Endothelial cell of umbilical vein (primary cell): Measurements from ENCODE around the gene RER1. TPM values are rescaled to one million over a fixed set of nuclear protein-coding genes. Genes with fewer than 3 reads are reported as not detected.

Source experiments
- BruUV-seq: library from RNA; stranded (reverse); fragments of 400-500 nt; replicated peaks from 2 replicates; lab custom pipeline; 2021; lab: Mats Ljungman, UMichigan
- CTCF ChIA-PET: fragments of 300-600, 350-600 bp; sonication (Branson Sonifier 250); formaldehyde crosslinking; loops from one replicate; lab custom pipeline; 2021; ENCODE audit warnings: antibody characterized with exemption, inconsistent platforms; lab: Charles Lee
- POLR2A ChIA-PET: fragments of 300-600, 350-600 bp; sonication (Branson Sonifier 250); formaldehyde crosslinking; loops from one replicate; lab custom pipeline; 2021; ENCODE audit warnings: antibody characterized with exemption, inconsistent platforms; lab: Charles Lee
- DNase-seq: peaks from one replicate; pipeline ENCODE4 v3.0.0-alpha.2; 2011; ENCODE audit warnings: low read depth, low spot score
- FAIRE-seq: peaks from 2 replicates; lab custom pipeline; 2011; peaks lifted over from hg19 to GRCh38; lab: Jason Lieb, UNC
- H2AFZ ChIP-seq: 2 replicates; pipeline ENCODE4 v1.6.0; 2012; ENCODE audit warnings: low read depth, low read length, control low read depth, inconsistent platforms
- H3K27ac ChIP-seq: 2 replicates; pipeline ENCODE4 v1.5.1; 2011; ENCODE audit warnings: low read depth, mild to moderate bottlenecking, control low read depth, low read length, moderate library complexity; ENCODE audit not compliant: insufficient read depth
- H3K27me3 ChIP-seq, 2 experiments: 2 replicates each; pipeline versions ENCODE4 v1.6.0 to v1.6.1; 2011; ENCODE audit warnings: low read length in 2 of 2, mixed read lengths in 1 of 2; ENCODE audit not compliant: control insufficient read depth in 2 of 2, insufficient read depth in 2 of 2
- H3K36me3 ChIP-seq, 2 experiments: 2 replicates in 1 of 2; 3 replicates in 1 of 2; pipeline ENCODE4 v1.5.1; 2011; ENCODE audit warnings: low read length in 2 of 2, mild to moderate bottlenecking in 1 of 2, moderate library complexity in 1 of 2; ENCODE audit not compliant: control insufficient read depth in 2 of 2, insufficient read depth in 2 of 2; ENCODE audit errors: extremely low read depth in 1 of 2
- H3K4me1 ChIP-seq: 3 replicates; pipeline ENCODE4 v1.5.1; 2011; ENCODE audit warnings: mild to moderate bottlenecking, low read length; ENCODE audit not compliant: control insufficient read depth, insufficient read depth; ENCODE audit errors: extremely low read depth
- H3K4me2 ChIP-seq: 2 replicates; pipeline ENCODE4 v1.6.1; 2011; ENCODE audit warnings: low read length, control low read depth, mixed read lengths; ENCODE audit not compliant: insufficient read depth
- H3K4me3 ChIP-seq, 3 experiments: fragments of 200-600 bp in 1 of 3; sonication (generic), shearing (Covaris generic) in 1 of 3; replicated peaks in 1 of 3; 2 replicates each; pipeline ENCODE4 v1.5.1; 2011 to 2016; ENCODE audit warnings: control low read depth in 3 of 3, low read length in 3 of 3, mild to moderate bottlenecking in 2 of 3, inconsistent platforms in 1 of 3, low read depth in 1 of 3, moderate library complexity in 1 of 3; ENCODE audit not compliant: insufficient read depth in 1 of 3
- H3K79me2 ChIP-seq: 2 replicates; pipeline ENCODE4 v1.6.0; 2012; ENCODE audit warnings: low read length, inconsistent platforms; ENCODE audit not compliant: control insufficient read depth, insufficient read depth
- H3K9ac ChIP-seq: replicated peaks from 2 replicates; pipeline ENCODE3; 2011; ENCODE audit warnings: low read length, control low read depth; ENCODE audit not compliant: insufficient read depth; ENCODE audit errors: extremely low read depth
- H3K9me1 ChIP-seq: replicated peaks from 3 replicates; pipeline ENCODE4 v1.6.0; 2011; ENCODE audit warnings: mild to moderate bottlenecking, low read length; ENCODE audit not compliant: control insufficient read depth, insufficient read depth; ENCODE audit errors: extremely low read depth
- H3K9me3 ChIP-seq: replicated peaks from 2 replicates; pipeline ENCODE4 v1.5.1; 2012; ENCODE audit warnings: low read length, inconsistent platforms; ENCODE audit not compliant: control insufficient read depth, insufficient read depth
- H4K20me1 ChIP-seq: replicated peaks from 2 replicates; pipeline ENCODE3; 2011; ENCODE audit warnings: mild to moderate bottlenecking, low read length; ENCODE audit not compliant: control insufficient read depth, insufficient read depth; ENCODE audit errors: extremely low read depth
- JUN ChIP-seq: IDR thresholded peaks from 2 replicates; pipeline ENCODE4 v1.6.1; 2011; ENCODE audit warnings: borderline replicate concordance, low read depth; ENCODE audit not compliant: insufficient read length, insufficient read depth
- MYC ChIP-seq: IDR thresholded peaks from one replicate; pipeline ENCODE4 v1.6.1; 2011; ENCODE audit warnings: mild to moderate bottlenecking, low read depth, low read length
- dilution Hi-C: fragments of 300-500 bp; cut with MboI; formaldehyde crosslinking; loops from one replicate; pipeline ENCODE4 v1.15.0; 2019; ENCODE audit warnings: low sequenced_read_pairs; ENCODE audit not compliant: extremely low pct_ligation_motif_present
- intact Hi-C: fragments of 100-400 bp; cut with micrococcal nuclease; formaldehyde crosslinking; loops from one replicate; pipeline ENCODE4 v1.10.0; 2022
- polyA plus RNA-seq, 4 experiments: library from polyadenylated mRNA; depleted of rRNA in 3 of 4; stranded (reverse) in 3 of 4; unstranded in 1 of 4; fragments of >200 nt; gene quantifications; 2 replicates each; pipeline versions ENCODE4 v1.2.1 to v1.2.3, GENCODE V29; 2011 to 2012; ENCODE audit warnings: missing spikeins in 1 of 4
- total RNA-seq: library from RNA; stranded (reverse); gene quantifications from 2 replicates; pipeline ENCODE4 v1.2.3, GENCODE V29; 2021
- TF ChIP-seq, protein P1 (sequence below), 2 donors: IDR thresholded peaks; 1 replicate in 1 of 2; 2 replicates in 1 of 2; pipeline ENCODE4 v1.5.1; 2011; ENCODE audit warnings: low read length in 2 of 2, mild to moderate bottlenecking in 2 of 2, moderate library complexity in 2 of 2, control low read depth in 1 of 2, inconsistent platforms in 1 of 2, low read depth in 1 of 2; ENCODE audit not compliant: insufficient read depth in 1 of 2; ENCODE audit errors: extremely low read depth in 1 of 2

Gene RER1
- total and polyA plus RNA-seq, 2 donors (not counting 3 experiments of a cell fraction or from before 2014, with no cell fraction given) = 179 to 292 TPM

DNA sequence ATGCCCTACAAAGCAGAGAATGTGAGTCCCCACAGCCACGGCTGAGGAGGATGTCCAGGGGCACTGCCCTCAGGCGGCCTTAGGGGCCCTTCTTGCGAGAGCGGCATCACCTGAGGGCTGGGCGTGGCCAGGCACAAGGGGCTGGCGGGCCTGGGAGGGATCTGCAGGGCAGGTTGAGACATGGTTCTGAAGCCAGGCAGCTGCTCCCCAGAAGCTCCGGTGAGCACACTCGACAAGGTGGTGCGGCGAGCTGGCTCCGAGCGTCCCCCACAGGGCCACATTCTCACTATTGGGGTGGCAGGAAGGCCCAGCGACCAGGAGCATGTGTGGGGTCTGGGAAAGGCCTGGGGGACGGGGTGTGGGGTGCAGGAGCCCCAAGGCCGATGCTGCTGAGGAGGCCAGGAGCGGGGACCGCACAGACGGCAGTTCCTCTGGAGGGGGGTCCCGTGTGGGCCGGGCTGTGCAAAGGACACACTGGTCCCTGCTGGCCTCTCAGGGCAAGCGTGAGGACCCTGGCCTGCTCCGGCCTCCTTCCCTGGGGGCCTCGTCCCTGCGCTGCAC is 47.4 kb upstream of the RER1 start:
- no peaks in the 10 kb centered on the region for H3K79me2 ChIP-seq
- TF ChIP-seq JUN = no peak
- TF ChIP-seq, protein P1, sequence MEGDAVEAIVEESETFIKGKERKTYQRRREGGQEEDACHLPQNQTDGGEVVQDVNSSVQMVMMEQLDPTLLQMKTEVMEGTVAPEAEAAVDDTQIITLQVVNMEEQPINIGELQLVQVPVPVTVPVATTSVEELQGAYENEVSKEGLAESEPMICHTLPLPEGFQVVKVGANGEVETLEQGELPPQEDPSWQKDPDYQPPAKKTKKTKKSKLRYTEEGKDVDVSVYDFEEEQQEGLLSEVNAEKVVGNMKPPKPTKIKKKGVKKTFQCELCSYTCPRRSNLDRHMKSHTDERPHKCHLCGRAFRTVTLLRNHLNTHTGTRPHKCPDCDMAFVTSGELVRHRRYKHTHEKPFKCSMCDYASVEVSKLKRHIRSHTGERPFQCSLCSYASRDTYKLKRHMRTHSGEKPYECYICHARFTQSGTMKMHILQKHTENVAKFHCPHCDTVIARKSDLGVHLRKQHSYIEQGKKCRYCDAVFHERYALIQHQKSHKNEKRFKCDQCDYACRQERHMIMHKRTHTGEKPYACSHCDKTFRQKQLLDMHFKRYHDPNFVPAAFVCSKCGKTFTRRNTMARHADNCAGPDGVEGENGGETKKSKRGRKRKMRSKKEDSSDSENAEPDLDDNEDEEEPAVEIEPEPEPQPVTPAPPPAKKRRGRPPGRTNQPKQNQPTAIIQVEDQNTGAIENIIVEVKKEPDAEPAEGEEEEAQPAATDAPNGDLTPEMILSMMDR (IDR thresholded peaks at IDR 0.05; ENCODE audit: extremely low read depth in 1 of 2, insufficient read depth in 1 of 2, low read depth in 1 of 2, low read length in 2 of 2) = no peak
- TF ChIP-seq MYC = no peak
- H3K9ac ChIP-seq = no peak overlapping the region
- ChIA-PET CTCF (interaction anchor here (1.3 kb wide), 1 partner anchor 29 kb away, joined by 4 read pairs; no protein-coding TSS in a partner anchor), POLR2A (no interaction called here)
- H4K20me1 ChIP-seq = no peaks in the 10 kb centered on the region
- intact Hi-C loops = no loop called here
- FAIRE-seq = no peak
- no peak overlapping the region for H2AFZ ChIP-seq
- H3K4me3 ChIP-seq = no peak overlapping the region
- dilution Hi-C loops = no loop called here
- no peaks in the 10 kb centered on the region for H3K27me3 ChIP-seq
- no TSS peak for BruUV-seq
- DNase-seq = no peak
- H3K4me1 ChIP-seq = no peaks in the 10 kb centered on the region
- no peak overlapping the region for H3K27ac ChIP-seq
- H3K9me3 ChIP-seq = no peaks in the 10 kb centered on the region
- no peaks in the 10 kb centered on the region for H3K9me1 ChIP-seq
- no peak overlapping the region for H3K4me2 ChIP-seq
- H3K36me3 ChIP-seq = no peaks in the 10 kb centered on the region

DNA sequence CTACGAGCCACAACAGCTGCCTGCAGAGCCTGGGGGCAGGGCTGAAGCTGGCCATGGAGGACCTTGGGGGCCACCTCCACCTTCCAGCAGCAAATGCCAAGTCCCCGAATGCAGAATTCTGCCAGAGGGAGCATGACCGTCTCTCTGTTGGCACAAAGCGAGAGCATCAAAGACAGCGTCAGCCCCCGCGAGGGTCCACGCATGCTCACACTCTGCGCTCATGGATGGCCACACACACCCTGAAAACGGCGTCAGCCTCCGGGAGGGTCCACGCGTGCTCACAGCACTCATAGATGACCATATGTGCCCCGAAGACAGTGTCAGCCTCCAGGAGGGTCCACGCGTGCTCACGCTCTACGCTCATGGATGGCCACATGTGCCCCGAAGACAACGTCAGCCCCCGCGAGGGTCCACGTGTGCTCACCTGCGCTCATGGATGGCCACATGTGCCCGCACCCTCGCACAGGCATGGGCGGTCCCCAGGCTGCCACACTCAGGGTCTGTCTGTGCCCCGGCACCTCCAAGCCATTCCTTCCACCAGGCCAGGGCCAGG is 46.8 kb upstream of the RER1 start:
- H3K4me1 ChIP-seq = no peaks in the 10 kb centered on the region
- FAIRE-seq (no peak), DNase-seq (no peak)
- no peaks in the 10 kb centered on the region for H3K36me3 ChIP-seq
- BruUV-seq = no TSS peak
- ChIA-PET POLR2A (no interaction called here), CTCF (interaction anchor here (1.3 kb wide), 1 partner anchor 30 kb away, joined by 4 read pairs; no protein-coding TSS in a partner anchor)
- H3K27me3 ChIP-seq = no peaks in the 10 kb centered on the region
- no peak overlapping the region for H3K4me2 ChIP-seq
- no peak overlapping the region for H3K4me3 ChIP-seq
- TF ChIP-seq MYC = no peak
- dilution Hi-C loops = no loop called here
- H3K79me2 ChIP-seq = no peaks in the 10 kb centered on the region
- intact Hi-C loops = no loop called here
- H3K9ac ChIP-seq = no peak overlapping the region
- no peaks in the 10 kb centered on the region for H3K9me1 ChIP-seq
- no peaks in the 10 kb centered on the region for H4K20me1 ChIP-seq
- no peak overlapping the region for H3K27ac ChIP-seq
- no peak overlapping the region for H2AFZ ChIP-seq
- H3K9me3 ChIP-seq = no peaks in the 10 kb centered on the region
